ENCODE data around the gene TSEN2.

GRCh38 chr3:12577379-12577778 lies 93.1 kb downstream of the TSEN2 start:
- TF ChIP-seq CTCF (conservative IDR thresholded peaks at IDR 0.05 in 1 of 2, IDR thresholded peaks at IDR 0.05 in 1 of 2; ENCODE audit: extremely low read depth in 1 of 2, insufficient read depth in 1 of 2, low read depth in 1 of 2, low read length in 2 of 2) (no peak), EZH2 (IDR thresholded peaks at IDR 0.05; ENCODE audit: borderline replicate concordance, low read length) (no peak)

Measured in mammary epithelial cell (primary cell).